Right atrium auricular region (tissue), 2 donors: Measurements from ENCODE around the gene MICALL1. TPM values are rescaled to one million over a fixed set of nuclear protein-coding genes. Genes with fewer than 3 reads are reported as not detected.

ENCODE experiments used
- DNase-seq: peaks from one replicate; pipeline ENCODE4 v3.0.0-alpha.2; 2019; ENCODE audit warnings: low spot score
- H3K27ac ChIP-seq, 2 donors: fragments of 200-600 bp; sonication (generic); 1 replicate in 1 of 2; 2 replicates in 1 of 2; pipeline ENCODE4 v1.5.1; 2016 to 2019
- H3K27me3 ChIP-seq, 2 donors: fragments of 200-600 bp; sonication (generic); one replicate each; pipeline versions ENCODE4 v1.5.1 to v1.6.0; 2017 to 2019
- H3K36me3 ChIP-seq: fragments of 200-600 bp; sonication (generic); one replicate; pipeline ENCODE4 v1.5.1; 2016
- H3K4me1 ChIP-seq, 2 donors: fragments of 200-600 bp; sonication (generic); one replicate each; pipeline versions ENCODE4 v1.5.1 to v1.6.0; 2017 to 2019
- H3K4me3 ChIP-seq, 2 donors: fragments of 200-600 bp; sonication (generic); 1 replicate in 1 of 2; 2 replicates in 1 of 2; pipeline ENCODE4 v1.5.1; 2017 to 2019; ENCODE audit warnings: mild to moderate bottlenecking in 1 of 2, moderate library complexity in 1 of 2
- H3K9me3 ChIP-seq, 2 donors: fragments of 200-600 bp; sonication (generic); one replicate each; pipeline ENCODE4 v1.5.1; 2019
- CTCF ChIP-seq, 2 donors: fragments of 200-600 bp; sonication (generic); IDR thresholded peaks; one replicate each; pipeline ENCODE4 v1.5.1; 2019; ENCODE audit warnings: antibody characterized with exemption in 2 of 2
- total RNA-seq, 2 donors: library from RNA; depleted of rRNA; stranded (reverse); fragments of >200 nt; gene quantifications; one replicate each; pipeline ENCODE4 v1.1.0, GENCODE V29; 2016

The MICALL1 gene
- total RNA-seq, 2 donors from 2014 or later, result 16.9 TPM

- Histone ChIP-seq H3K36me3 (peaks cover 20% of the 10 kb centered on the region), H3K27ac (peak overlapping the region in 1 of 2 donors; percentile 16), H3K4me1 (peaks cover 0 to 31% of the 10 kb centered on the region in 2 donors), H3K4me3 (no peak overlapping the region), H3K27me3 (no peaks in the 10 kb centered on the region), H3K9me3 (no peaks in the 10 kb centered on the region)
- no peak for DNase-seq
- TF ChIP-seq CTCF (IDR thresholded peaks at IDR 0.05), result no peak
Observed at GRCh38 chr22:37893583-37893983, 12.5 kb upstream of the MICALL1 start.

GRCh38 chr22:37894939-37895670, 11.0 kb upstream of the MICALL1 start:
- no peak for DNase-seq
- no peak for TF ChIP-seq CTCF (IDR thresholded peaks at IDR 0.05)
- H3K27me3 ChIP-seq, result no peaks in the 10 kb centered on the region
- no peak overlapping the region for H3K4me3 ChIP-seq
- H3K4me1 ChIP-seq, result peaks cover 0 to 31% of the 10 kb centered on the region in 2 donors
- no peaks in the 10 kb centered on the region for H3K9me3 ChIP-seq
- peaks cover 5% of the 10 kb centered on the region for H3K36me3 ChIP-seq
- H3K27ac ChIP-seq, result no peak overlapping the region

- H3K27me3 ChIP-seq, result no peaks in the 10 kb centered on the region
- DNase-seq, result no peak
- H3K4me3 ChIP-seq, result no peak overlapping the region
- no peak for TF ChIP-seq CTCF (IDR thresholded peaks at IDR 0.05)
- H3K4me1 ChIP-seq, result peaks cover 0 to 31% of the 10 kb centered on the region in 2 donors
- no peaks in the 10 kb centered on the region for H3K9me3 ChIP-seq
- no peaks in the 10 kb centered on the region for H3K36me3 ChIP-seq
- H3K27ac ChIP-seq, result peak overlapping the region in 1 of 2 donors; percentile 2
Observed at GRCh38 chr22:37896181-37896592, 9.9 kb upstream of the MICALL1 start.

- Histone ChIP-seq H3K27ac (peak overlapping the region in 1 of 2 donors; percentile 6), H3K4me1 (peaks cover 0 to 31% of the 10 kb centered on the region in 2 donors)
- DNase-seq, result no peak
Observed at GRCh38 chr22:37896939-37897338, 9.2 kb upstream of the MICALL1 start.

GRCh38 chr22:37897807-37898206, 8.3 kb upstream of the MICALL1 start:
- Histone ChIP-seq H3K27ac (no peak overlapping the region), H3K4me3 (no peak overlapping the region), H3K9me3 (no peaks in the 10 kb centered on the region), H3K4me1 (peaks cover 0 to 24% of the 10 kb centered on the region in 2 donors), H3K36me3 (no peaks in the 10 kb centered on the region), H3K27me3 (no peaks in the 10 kb centered on the region)
- DNase-seq, result no peak
- no peak for TF ChIP-seq CTCF (IDR thresholded peaks at IDR 0.05)

More at GRCh38 chr22:37896939-37897338, 9.2 kb upstream of the MICALL1 start:
- TF ChIP-seq CTCF (IDR thresholded peaks at IDR 0.05), result no peak
- H3K9me3 ChIP-seq, result no peaks in the 10 kb centered on the region
- no peaks in the 10 kb centered on the region for H3K36me3 ChIP-seq
- H3K27me3 ChIP-seq, result no peaks in the 10 kb centered on the region
- H3K4me3 ChIP-seq, result no peak overlapping the region
